RWPE1 (cell line): Measurements from ENCODE around the gene GDF7.

Experiments
- CTCF ChIA-PET: fragments of 350-600 bp; sonication (Branson Sonifier 250); formaldehyde crosslinking; extraction: SDS; loops from one replicate; lab custom pipeline; 2021; lab: Yijun Ruan, JAX
- POLR2A ChIA-PET: fragments of 400-600 bp; formaldehyde crosslinking; extraction: SDS; loops from one replicate; lab custom pipeline; 2020; ENCODE audit warnings: antibody characterized with exemption; ENCODE audit not compliant: low non-redundant PET; lab: Yijun Ruan, JAX
- DNase-seq: peaks from one replicate; pipeline ENCODE4 v3.0.0; 2012; ENCODE audit warnings: low spot score
- H3K27ac ChIP-seq: fragments of 450-650 bp; 2 replicates; pipeline ENCODE4 v1.5.1; 2017
- TF ChIP-seq, protein P1 (sequence below): fragments of 450-650 bp; conservative IDR thresholded peaks from 2 replicates; pipeline ENCODE4 v1.5.1; 2017; ENCODE audit warnings: low read depth, mild to moderate bottlenecking

The GDF7 gene

DNA sequence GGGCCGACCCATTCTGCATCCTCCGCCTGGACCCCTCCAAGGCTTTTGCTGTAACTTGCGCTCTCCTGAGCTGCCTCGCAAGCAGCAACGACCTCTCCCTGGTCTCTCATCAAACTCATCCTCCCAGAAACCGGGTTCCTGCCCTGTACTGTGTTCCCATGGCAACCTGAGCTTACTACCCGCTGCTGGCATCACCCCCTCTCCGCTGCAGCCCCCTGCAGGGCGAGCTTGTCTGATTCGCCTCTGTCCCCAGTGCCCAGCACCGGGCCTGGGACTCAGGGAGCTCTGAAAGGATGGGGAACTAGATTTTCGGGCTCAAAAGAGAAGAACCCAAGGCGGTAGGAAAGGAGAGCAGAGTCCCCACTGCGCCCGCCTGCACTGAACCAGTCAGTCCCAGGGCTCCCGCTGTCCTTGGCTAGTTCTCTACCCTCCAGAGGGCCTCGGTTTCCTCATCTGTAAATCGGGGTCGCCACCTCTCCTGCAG lies 16.5 kb upstream of the GDF7 start:
- CTCF ChIA-PET, result interaction anchor here (0.5 to 2.9 kb wide), 16 partner anchors 8 to 594 kb away, joined by 3 to 16 read pairs (median 3); no protein-coding TSS in a partner anchor
- H3K27ac ChIP-seq, result peak overlapping the region; percentile 71
- DNase-seq, result peak; percentile 41
- TF ChIP-seq, protein P1, sequence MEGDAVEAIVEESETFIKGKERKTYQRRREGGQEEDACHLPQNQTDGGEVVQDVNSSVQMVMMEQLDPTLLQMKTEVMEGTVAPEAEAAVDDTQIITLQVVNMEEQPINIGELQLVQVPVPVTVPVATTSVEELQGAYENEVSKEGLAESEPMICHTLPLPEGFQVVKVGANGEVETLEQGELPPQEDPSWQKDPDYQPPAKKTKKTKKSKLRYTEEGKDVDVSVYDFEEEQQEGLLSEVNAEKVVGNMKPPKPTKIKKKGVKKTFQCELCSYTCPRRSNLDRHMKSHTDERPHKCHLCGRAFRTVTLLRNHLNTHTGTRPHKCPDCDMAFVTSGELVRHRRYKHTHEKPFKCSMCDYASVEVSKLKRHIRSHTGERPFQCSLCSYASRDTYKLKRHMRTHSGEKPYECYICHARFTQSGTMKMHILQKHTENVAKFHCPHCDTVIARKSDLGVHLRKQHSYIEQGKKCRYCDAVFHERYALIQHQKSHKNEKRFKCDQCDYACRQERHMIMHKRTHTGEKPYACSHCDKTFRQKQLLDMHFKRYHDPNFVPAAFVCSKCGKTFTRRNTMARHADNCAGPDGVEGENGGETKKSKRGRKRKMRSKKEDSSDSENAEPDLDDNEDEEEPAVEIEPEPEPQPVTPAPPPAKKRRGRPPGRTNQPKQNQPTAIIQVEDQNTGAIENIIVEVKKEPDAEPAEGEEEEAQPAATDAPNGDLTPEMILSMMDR, result no peak
- POLR2A ChIA-PET, result no interaction called here

DNA sequence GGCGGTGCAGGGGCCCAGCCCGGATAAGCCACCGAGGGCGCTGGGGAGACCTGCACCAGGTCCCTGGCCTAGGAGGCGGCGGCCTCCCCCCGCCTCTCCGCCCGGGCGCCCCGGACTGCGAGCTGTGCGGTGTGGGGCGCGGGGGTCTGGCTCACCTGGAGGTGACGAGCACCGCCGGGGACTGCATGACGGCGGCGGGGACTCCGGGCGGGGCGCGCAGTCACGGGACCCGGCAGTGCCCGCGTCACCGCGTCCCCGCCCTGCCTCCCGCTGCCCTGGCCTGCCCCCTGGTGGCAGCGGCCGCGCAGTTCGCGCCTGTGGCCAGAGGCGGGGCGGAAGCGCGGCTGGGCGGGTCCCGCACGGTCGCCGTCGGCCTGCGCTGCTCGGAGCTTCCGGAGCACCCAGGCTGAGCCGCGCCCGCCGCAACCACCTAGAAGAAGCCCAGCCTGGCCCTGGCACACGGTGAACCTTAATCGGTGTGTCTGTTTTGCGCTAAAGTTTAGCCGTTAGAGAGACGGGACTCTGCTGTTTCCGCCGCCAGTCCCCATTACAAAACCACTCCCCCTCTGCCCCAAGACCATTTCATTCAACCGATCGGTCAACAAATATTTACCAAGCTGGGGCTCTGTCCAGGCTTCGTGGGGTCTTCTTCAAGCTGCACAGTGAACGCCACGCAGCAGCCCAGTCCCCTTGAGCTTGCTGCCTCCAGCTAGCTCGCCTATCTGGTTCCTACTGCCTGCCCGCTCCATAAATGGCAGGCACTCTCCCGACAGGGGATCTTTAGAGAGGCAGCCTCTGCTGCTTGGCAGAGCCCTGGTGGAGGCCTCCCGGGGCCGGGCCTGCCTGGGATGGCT lies 15.8 kb upstream of the GDF7 start, which contains the start of gene HS1BP3:
HS1BP3 (minus strand) TSS at position 222 of the 854 bp plus-strand sequence; CDS start at position 187, 35 bp downstream.
- DNase-seq, result peak; percentile 85
- CTCF ChIA-PET, result interaction anchor here (0.6 to 2.9 kb wide), 26 partner anchors 8 to 595 kb away, joined by 3 to 16 read pairs (median 3); no protein-coding TSS in a partner anchor
- TF ChIP-seq, protein P1, result peak; percentile 94
- peak within 1 kb of the TSS; percentile 71 for H3K27ac ChIP-seq
- POLR2A ChIA-PET, result interaction anchor here (0.8 kb wide), 1 partner anchor 204 kb away, joined by 3 read pairs; no protein-coding TSS in a partner anchor

DNA sequence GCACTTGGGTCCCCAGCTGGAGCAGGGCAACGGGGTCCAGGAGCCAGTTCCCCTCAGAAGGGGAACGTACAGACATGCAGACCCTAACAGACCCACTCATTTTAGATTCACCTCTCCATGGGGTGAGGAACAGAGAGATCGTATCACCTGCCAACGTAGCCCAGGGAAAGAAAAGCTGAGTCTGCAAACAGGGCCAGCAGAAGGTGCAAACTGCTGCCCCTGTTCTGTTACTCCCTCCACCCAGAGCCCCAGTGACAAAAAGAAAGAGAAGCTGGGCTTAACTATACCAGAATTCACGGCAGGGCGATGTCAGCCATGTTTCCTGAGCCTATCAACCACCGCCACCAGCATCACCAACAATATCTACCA lies 15.2 kb upstream of the GDF7 start:
- DNase-seq, result no peak
- TF ChIP-seq, protein P1, result no peak
- CTCF ChIA-PET, result interaction anchor here (0.6 to 2.9 kb wide), 19 partner anchors 9 to 325 kb away, joined by 3 to 16 read pairs (median 4); no protein-coding TSS in a partner anchor
- POLR2A ChIA-PET, result interaction anchor here (0.6 to 0.8 kb wide), 2 partner anchors 204 to 268 kb away, joined by 3 to 5 read pairs; no protein-coding TSS in a partner anchor
- H3K27ac ChIP-seq, result peak overlapping the region; percentile 71

DNA sequence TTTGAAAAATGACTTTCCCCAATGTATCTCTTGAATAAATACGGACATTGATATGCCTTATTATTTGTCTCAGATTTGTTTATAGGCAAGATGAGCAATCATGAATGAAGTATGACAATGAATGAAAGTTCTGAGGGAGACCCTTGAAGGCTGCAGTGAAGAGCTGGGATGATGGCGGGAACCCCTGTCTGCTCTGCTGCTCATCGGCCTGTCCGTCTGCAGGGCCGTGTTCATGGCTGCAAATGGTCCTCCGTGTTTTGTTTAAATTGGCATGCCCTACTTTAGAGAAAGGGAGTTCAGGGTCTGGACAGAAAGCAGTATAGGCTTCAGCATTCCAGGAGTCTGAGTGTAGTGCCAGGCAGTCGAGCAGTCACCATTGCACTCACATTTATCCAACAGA lies 14.8 kb upstream of the GDF7 start:
- TF ChIP-seq, protein P1, result no peak
- DNase-seq, result no peak
- H3K27ac ChIP-seq, result no peak overlapping the region
- CTCF ChIA-PET, result interaction anchor here (1.1 to 1.6 kb wide), 4 partner anchors 9 to 252 kb away, joined by 3 to 6 read pairs (median 4); no protein-coding TSS in a partner anchor
- POLR2A ChIA-PET, result interaction anchor here (0.6 kb wide), 1 partner anchor 269 kb away, joined by 5 read pairs; no protein-coding TSS in a partner anchor

DNA sequence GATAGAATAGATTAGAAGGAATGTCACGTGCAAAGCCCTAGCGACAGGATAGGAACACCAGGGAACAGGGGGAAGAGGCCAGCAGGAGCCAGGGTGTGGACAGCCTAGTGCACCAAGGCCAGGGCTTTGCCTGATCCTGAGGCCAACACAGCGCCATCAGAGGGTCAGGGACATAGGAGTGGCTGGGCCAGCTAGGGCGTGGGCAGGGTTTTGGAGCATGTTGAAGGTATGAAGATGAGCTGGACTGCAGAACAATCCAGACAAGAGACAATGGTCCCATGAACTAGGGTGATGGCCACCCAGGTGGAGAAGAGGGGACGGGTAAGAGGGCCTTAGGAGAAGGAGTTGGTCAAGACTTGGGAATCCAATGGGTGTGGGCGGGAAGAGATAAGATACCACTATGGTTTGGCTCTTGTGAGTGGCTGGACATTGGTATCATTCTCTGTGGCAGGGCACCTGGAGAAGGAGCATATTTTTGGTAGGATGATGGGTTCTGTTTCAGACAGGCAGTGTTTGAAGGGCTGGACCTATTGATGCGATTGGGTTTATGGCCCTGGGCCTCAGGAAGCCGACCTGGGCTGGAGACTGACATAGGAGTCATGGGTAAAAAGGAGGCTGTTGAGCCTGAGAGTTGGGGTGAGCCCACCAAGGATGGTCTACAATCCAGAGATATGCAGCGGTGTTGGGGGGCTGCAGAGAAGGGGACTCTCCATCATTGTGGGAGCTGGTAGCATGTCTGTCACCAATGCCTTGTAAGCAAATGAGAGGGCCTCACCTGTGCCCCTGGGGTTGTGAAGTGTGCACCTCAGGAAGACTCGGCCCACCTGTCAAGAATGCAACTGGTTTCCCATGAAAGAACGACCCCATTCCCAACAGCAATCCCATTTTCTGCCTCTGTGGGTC lies 14.0 kb upstream of the GDF7 start:
- ChIA-PET POLR2A (no interaction called here), CTCF (interaction anchor here (1.6 kb wide), 1 partner anchor 8 kb away, joined by 5 read pairs; no protein-coding TSS in a partner anchor)
- TF ChIP-seq, protein P1, result no peak
- no peak overlapping the region for H3K27ac ChIP-seq
- no peak for DNase-seq
